GM23248 (cell line): ENCODE data around the gene TDO2. TPM values are rescaled to one million over a fixed set of nuclear protein-coding genes. Genes with fewer than 3 reads are reported as not detected.

Source experiments
- DNase-seq: peaks from one replicate; pipeline ENCODE4 v3.0.0-alpha.2; 2015
- H2AFZ ChIP-seq: fragments of 200-600 bp; sonication (generic); 2 replicates; pipeline ENCODE4 v1.6.1; 2016; ENCODE audit warnings: antibody characterized with exemption
- H3F3A ChIP-seq: fragments of 200-600 bp; sonication (generic); 2 replicates; pipeline ENCODE4 v1.6.1; 2016; ENCODE audit warnings: mild to moderate bottlenecking, antibody characterized with exemption, mixed run types; ENCODE audit not compliant: insufficient read depth
- H3K27ac ChIP-seq: fragments of 200-600 bp; sonication (generic); 2 replicates; pipeline ENCODE4 v1.5.1; 2016; ENCODE audit warnings: mild to moderate bottlenecking
- H3K27me3 ChIP-seq: fragments of 200-600 bp; sonication (generic); replicated peaks from 2 replicates; pipeline ENCODE4 v1.6.1; 2016; ENCODE audit warnings: mild to moderate bottlenecking; ENCODE audit not compliant: insufficient read depth
- H3K36me3 ChIP-seq: fragments of 200-600 bp; sonication (generic); 2 replicates; pipeline ENCODE4 v1.6.1; 2016; ENCODE audit warnings: low read depth, mild to moderate bottlenecking
- H3K4me1 ChIP-seq: fragments of 200-600 bp; sonication (generic); 2 replicates; pipeline ENCODE4 v1.6.1; 2016; ENCODE audit warnings: mild to moderate bottlenecking; ENCODE audit not compliant: insufficient read depth
- H3K4me2 ChIP-seq: fragments of 200-600 bp; sonication (generic); one replicate; pipeline ENCODE4 v1.6.1; 2016; ENCODE audit warnings: mild to moderate bottlenecking; ENCODE audit not compliant: unreplicated experiment
- H3K4me3 ChIP-seq: fragments of 200-600 bp; sonication (generic); 2 replicates; pipeline ENCODE4 v1.5.1; 2016; ENCODE audit warnings: mild to moderate bottlenecking
- H3K79me2 ChIP-seq: fragments of 200-600 bp; sonication (generic); 2 replicates; pipeline ENCODE4 v1.6.1; 2016; ENCODE audit warnings: mild to moderate bottlenecking; ENCODE audit not compliant: insufficient read depth
- H3K9ac ChIP-seq: fragments of 200-600 bp; sonication (generic); 2 replicates; pipeline ENCODE4 v1.6.1; 2016; ENCODE audit warnings: mild to moderate bottlenecking
- H3K9me2 ChIP-seq: fragments of 200-600 bp; sonication (generic); 2 replicates; pipeline ENCODE4 v1.6.1; 2016; ENCODE audit warnings: mixed run types, mild to moderate bottlenecking, moderate library complexity; ENCODE audit not compliant: insufficient read depth
- H3K9me3 ChIP-seq: fragments of 200-600 bp; sonication (generic); one replicate; pipeline ENCODE4 v1.6.1; 2017; ENCODE audit warnings: low read depth
- H4K20me1 ChIP-seq: fragments of 200-600 bp; sonication (generic); 2 replicates; pipeline ENCODE4 v1.6.0; 2016; ENCODE audit not compliant: insufficient read depth
- EZH2 ChIP-seq: fragments of 200-600 bp; sonication (generic); IDR thresholded peaks from 2 replicates; pipeline ENCODE4 v1.6.1; 2018; ENCODE audit warnings: antibody characterized with exemption, mild to moderate bottlenecking; ENCODE audit not compliant: insufficient read depth, poor library complexity, severe bottlenecking
- EZH2phosphoT487 ChIP-seq: fragments of 200-600 bp; sonication (generic); IDR thresholded peaks from 2 replicates; pipeline ENCODE4 v1.6.1; 2018; ENCODE audit warnings: antibody characterized with exemption, moderate library complexity, mild to moderate bottlenecking, low read depth; ENCODE audit not compliant: insufficient read depth
- WGBS, 2 experiments: methylation state at CpG; one replicate each; pipeline ENCODE4 v1.1.6; 2015 to 2017; ENCODE audit warnings: low lambda C conversion rate in 2 of 2, low coverage in 1 of 2; ENCODE audit errors: missing lambda C conversion rate in 2 of 2; 5-methylcytosine and 5-hydroxymethylcytosine counted together
- in situ Hi-C: fragments of 300-500 bp; cut with MboI; formaldehyde crosslinking; loops from 2 replicates; pipeline ENCODE4 v1.15.0; 2020
- polyA plus RNA-seq: library from polyadenylated mRNA; unstranded; fragments of >200 nt; fragmentation: Nextera tagmentation; extraction: Ambion mirVana; gene quantifications from 2 replicates; pipeline ENCODE4 v1.2.1, GENCODE V29; 2016
- total RNA-seq: library from RNA; depleted of rRNA; stranded (reverse); fragments of >200 nt; shearing (Covaris generic); gene quantifications from 2 replicates; pipeline ENCODE4 v1.2.3, GENCODE V29; 2014

The TDO2 gene
- total and polyA plus RNA-seq, 2 experiments from 2014 or later, result not detected

DNA sequence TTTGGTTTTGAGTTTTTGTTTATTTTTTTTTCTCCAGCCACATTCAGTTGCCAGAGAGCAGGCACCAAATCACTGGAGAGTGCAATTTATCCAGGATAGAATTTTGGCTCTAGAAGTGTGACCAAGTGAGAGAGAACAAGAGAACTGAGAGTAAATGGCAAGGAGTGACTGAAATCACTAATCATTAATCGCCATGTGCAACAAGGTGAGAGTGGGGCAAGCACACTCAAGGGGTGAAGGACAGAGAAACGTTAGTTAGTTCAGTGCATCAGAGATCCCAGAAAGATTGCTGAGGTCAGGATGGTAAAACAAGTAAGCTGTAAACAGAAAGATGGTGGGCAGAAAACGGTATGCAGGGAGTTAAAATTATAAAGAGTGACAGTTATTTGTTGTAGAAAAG, 19.6 kb upstream of the TDO2 start:
- Histone ChIP-seq H3K27me3 (no peaks in the 10 kb centered on the region), H2AFZ (no peak overlapping the region), H3K9me2 (no peaks in the 10 kb centered on the region), H3K9me3 (no peaks in the 10 kb centered on the region), H3K4me1 (peaks cover under 1% of the 10 kb centered on the region), H3K4me3 (no peak overlapping the region), H3K36me3 (no peaks in the 10 kb centered on the region), H4K20me1 (no peaks in the 10 kb centered on the region), H3K4me2 (no peak overlapping the region), H3K27ac (no peak overlapping the region), H3K79me2 (no peaks in the 10 kb centered on the region), H3F3A (peaks cover 1% of the 10 kb centered on the region), H3K9ac (no peak overlapping the region)
- in situ Hi-C loops, result no loop called here
- 50 to 51% methylated on average over 3 of the region's 3 CpGs for WGBS, 2 experiments
- TF ChIP-seq EZH2phosphoT487, result no peak
- no peak for TF ChIP-seq EZH2
- DNase-seq, result no peak

DNA sequence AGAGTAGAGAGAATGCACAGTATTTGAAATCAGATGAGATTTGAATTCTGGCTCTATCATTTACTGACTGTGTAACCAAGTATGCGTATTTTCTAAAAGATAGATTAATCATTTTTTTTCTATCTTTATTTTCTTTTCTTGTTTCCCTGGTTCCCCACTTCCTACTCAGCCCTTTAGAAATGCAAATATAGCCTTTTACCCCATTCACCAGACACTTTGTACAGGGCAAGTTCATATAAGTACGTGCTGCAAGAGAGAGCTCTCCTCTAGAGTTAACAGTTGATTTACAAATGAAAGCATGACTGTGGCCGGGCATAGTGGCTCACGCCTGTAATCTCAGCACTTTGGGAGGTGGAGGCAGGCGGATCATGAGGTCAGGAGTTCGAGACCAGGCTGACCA, 17.8 kb upstream of the TDO2 start:
- Histone ChIP-seq H3K27ac (no peak overlapping the region), H3K4me3 (no peak overlapping the region), H4K20me1 (no peaks in the 10 kb centered on the region), H3K36me3 (no peaks in the 10 kb centered on the region), H3K27me3 (no peaks in the 10 kb centered on the region), H3K9me2 (no peaks in the 10 kb centered on the region), H3K79me2 (no peaks in the 10 kb centered on the region), H2AFZ (no peak overlapping the region), H3K9ac (no peak overlapping the region), H3K4me2 (no peak overlapping the region), H3F3A (peaks cover 4% of the 10 kb centered on the region), H3K4me1 (peaks cover 12% of the 10 kb centered on the region), H3K9me3 (no peaks in the 10 kb centered on the region)
- 47 to 52% methylated on average over 6 of the region's 6 CpGs for WGBS, 2 experiments
- no peak for TF ChIP-seq EZH2phosphoT487
- no peak for TF ChIP-seq EZH2
- in situ Hi-C loops, result no loop called here
- DNase-seq, result no peak

DNA sequence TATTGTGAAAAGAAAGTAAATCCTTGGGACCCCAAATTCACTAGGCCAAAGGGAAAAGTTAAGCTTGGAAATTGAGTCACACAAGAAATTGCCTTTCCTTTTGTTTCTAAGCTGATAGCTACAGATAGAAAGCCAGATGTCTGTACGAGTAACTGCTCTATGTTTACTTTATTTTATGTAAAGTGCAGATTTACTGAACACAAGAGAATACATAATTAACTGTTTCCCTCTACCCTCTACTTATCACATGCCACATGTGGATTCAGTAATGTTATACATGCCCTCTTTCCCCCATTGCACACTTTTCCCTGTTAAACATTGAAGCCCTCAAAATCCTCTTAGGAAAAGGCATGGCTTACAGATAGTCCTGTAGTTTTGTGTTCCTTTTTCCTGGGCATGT, 16.5 kb upstream of the TDO2 start:
- Histone ChIP-seq H3K4me3 (no peak overlapping the region), H3K27ac (no peak overlapping the region), H3K27me3 (no peaks in the 10 kb centered on the region), H4K20me1 (no peaks in the 10 kb centered on the region), H3K4me2 (no peak overlapping the region), H3K36me3 (no peaks in the 10 kb centered on the region), H3K9me3 (no peaks in the 10 kb centered on the region), H3F3A (peaks cover 4% of the 10 kb centered on the region), H2AFZ (no peak overlapping the region), H3K4me1 (peaks cover 12% of the 10 kb centered on the region), H3K9ac (no peak overlapping the region), H3K79me2 (no peaks in the 10 kb centered on the region), H3K9me2 (no peaks in the 10 kb centered on the region)
- DNase-seq, result no peak
- TF ChIP-seq EZH2, result no peak
- no peak for TF ChIP-seq EZH2phosphoT487
- in situ Hi-C loops, result no loop called here
- 63 to 67% methylated on average over 1 of the region's 1 CpG for WGBS, 2 experiments

DNA sequence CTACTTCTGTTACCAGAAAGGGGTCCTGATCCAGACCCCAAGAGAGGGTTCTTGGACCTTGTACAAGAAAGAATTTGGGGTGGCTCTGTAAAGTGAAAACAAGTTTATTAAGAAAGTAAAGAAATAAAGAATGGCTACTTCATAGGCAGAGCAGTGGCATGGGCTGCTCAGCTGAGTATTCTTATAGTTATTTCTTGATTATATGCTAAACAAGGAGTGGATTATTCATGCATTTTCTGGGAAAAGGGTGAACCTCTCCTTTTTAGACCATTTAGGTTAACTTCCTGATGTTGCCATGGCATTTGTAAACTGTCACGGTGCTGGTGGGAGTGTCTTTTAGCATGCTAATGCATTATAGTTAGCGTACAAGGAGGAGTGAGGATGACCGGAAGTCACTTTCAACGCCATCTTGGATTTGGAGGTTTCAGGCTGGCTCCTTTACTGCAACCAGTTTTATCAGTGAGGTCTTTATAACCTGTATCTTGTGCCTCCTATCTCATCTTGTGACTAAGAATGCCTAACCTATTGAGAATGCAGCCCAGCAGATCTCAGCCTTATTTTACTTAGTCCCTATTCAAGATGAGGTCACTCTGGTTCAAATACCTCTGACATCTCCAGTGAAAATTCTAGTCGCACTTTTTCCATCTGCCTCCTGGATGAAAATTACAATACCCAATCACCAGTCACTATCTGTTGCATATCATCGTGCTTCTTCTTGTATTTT, 15.5 kb upstream of the TDO2 start:
- Histone ChIP-seq H3K9ac (no peak overlapping the region), H2AFZ (no peak overlapping the region), H3K4me3 (no peak overlapping the region), H3K36me3 (no peaks in the 10 kb centered on the region), H3K79me2 (no peaks in the 10 kb centered on the region), H3K27ac (no peak overlapping the region), H3K9me3 (no peaks in the 10 kb centered on the region), H3K27me3 (no peaks in the 10 kb centered on the region), H3K4me2 (no peak overlapping the region), H4K20me1 (no peaks in the 10 kb centered on the region), H3K9me2 (no peaks in the 10 kb centered on the region), H3K4me1 (peaks cover 12% of the 10 kb centered on the region), H3F3A (peaks cover 4% of the 10 kb centered on the region)
- no peak for DNase-seq
- in situ Hi-C loops, result no loop called here
- 64 to 65% methylated on average over 6 of the region's 6 CpGs for WGBS, 2 experiments
- TF ChIP-seq EZH2phosphoT487 (no peak), EZH2 (no peak)
